GM10248 (cell line): ENCODE measurements around the gene CLDN4.
"Not testable (repeated sequence)": the region's sequence is repeated elsewhere in the genome, so short reads cannot be mapped to it uniquely, and the experiment has no call there.

Experiments used
- CTCF ChIA-PET: fragments of 300-600 bp; sonication (Branson Sonifier 250); formaldehyde crosslinking; extraction: SDS; loops from one replicate; lab custom pipeline; 2021; ENCODE audit warnings: antibody characterized with exemption; lab: Yijun Ruan, JAX
- POLR2A ChIA-PET: fragments of 350-650 bp; sonication (Branson Sonifier 250); formaldehyde crosslinking; extraction: SDS; loops from one replicate; lab custom pipeline; 2020; ENCODE audit warnings: antibody characterized with exemption; lab: Yijun Ruan, JAX
- DNase-seq: peaks from one replicate; pipeline ENCODE4 v3.0.0; 2012; ENCODE audit errors: extremely low spot score
- TF ChIP-seq, protein P1 (sequence below): IDR thresholded peaks from 2 replicates; pipeline ENCODE4 v1.5.1; 2012; ENCODE audit warnings: mild to moderate bottlenecking, low read depth; ENCODE audit errors: extremely low read depth, missing control alignments, control extremely low read depth

CLDN4 gene

DNA sequence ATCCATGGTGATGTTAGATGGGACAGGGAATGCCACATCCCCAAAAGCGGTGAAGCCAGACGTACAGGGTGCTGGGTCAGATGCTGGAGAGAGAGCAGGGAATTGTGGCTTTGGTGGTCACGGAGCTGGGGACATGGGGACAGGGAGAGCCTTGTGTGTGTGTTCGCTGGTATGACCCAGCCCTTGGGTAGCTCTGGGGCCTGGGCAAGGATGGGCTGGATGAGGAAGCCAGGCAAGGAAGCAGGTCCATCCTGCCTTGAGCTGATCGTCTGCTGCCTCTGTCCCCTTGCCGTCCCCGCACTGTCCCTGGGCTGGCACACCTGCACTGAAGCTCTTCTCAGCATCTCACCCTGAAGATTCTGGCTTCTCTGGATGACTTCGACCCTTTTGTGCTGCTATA lies 15.4 kb upstream of the CLDN4 start:
- POLR2A ChIA-PET = no interaction called here
- TF ChIP-seq, protein P1, sequence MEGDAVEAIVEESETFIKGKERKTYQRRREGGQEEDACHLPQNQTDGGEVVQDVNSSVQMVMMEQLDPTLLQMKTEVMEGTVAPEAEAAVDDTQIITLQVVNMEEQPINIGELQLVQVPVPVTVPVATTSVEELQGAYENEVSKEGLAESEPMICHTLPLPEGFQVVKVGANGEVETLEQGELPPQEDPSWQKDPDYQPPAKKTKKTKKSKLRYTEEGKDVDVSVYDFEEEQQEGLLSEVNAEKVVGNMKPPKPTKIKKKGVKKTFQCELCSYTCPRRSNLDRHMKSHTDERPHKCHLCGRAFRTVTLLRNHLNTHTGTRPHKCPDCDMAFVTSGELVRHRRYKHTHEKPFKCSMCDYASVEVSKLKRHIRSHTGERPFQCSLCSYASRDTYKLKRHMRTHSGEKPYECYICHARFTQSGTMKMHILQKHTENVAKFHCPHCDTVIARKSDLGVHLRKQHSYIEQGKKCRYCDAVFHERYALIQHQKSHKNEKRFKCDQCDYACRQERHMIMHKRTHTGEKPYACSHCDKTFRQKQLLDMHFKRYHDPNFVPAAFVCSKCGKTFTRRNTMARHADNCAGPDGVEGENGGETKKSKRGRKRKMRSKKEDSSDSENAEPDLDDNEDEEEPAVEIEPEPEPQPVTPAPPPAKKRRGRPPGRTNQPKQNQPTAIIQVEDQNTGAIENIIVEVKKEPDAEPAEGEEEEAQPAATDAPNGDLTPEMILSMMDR = no peak
- DNase-seq = no peak
- CTCF ChIA-PET = interaction anchor here (1.3 to 3.5 kb wide), 5 partner anchors 8 to 212 kb away, joined by 3 to 12 read pairs (median 6); no protein-coding TSS in a partner anchor

DNA sequence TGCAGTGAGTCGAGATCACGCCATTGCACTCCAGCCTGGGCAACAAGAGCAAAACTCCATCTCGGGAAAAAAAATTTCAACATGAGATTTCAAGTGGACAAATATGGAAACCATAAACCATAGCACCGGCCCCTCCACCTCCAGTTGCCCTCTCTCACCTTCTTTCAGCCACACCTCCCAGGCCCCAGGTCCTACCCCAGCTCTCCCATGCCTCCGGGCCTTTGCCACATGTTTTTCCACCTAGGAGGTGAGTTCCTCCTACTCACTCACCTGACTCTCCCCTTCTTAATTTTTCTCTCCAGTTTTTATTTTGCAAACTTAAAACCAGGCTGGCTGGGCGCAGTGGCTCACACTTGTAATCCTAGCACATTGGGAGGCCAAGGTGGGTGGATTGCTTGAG lies 13.7 kb upstream of the CLDN4 start:
- ChIA-PET CTCF (interaction anchor here (3.5 kb wide), 1 partner anchor 10 kb away, joined by 12 read pairs; no protein-coding TSS in a partner anchor), POLR2A (no interaction called here)
- TF ChIP-seq, protein P1 = no peak
- DNase-seq = no peak

DNA sequence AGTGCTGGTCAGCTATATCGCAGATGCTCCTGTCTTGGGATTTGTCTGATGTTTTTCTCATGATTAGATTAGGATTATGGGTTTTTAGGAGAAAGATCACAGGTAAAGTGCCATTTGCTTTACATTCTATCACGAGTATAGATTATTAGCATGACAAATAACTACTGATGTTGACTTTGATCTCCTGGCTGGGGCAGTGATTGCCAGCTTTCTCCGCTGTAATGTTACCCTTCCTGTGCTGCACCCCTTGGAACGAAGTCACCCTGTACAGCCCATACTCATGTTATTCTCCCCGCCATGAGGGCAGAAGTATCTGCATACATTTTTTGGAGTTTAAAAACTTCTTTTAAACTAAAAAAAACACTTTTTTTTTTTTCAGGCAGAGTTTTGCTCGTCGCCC lies 10.8 kb upstream of the CLDN4 start:
- ChIA-PET POLR2A (no interaction called here), CTCF (no interaction called here)

DNA sequence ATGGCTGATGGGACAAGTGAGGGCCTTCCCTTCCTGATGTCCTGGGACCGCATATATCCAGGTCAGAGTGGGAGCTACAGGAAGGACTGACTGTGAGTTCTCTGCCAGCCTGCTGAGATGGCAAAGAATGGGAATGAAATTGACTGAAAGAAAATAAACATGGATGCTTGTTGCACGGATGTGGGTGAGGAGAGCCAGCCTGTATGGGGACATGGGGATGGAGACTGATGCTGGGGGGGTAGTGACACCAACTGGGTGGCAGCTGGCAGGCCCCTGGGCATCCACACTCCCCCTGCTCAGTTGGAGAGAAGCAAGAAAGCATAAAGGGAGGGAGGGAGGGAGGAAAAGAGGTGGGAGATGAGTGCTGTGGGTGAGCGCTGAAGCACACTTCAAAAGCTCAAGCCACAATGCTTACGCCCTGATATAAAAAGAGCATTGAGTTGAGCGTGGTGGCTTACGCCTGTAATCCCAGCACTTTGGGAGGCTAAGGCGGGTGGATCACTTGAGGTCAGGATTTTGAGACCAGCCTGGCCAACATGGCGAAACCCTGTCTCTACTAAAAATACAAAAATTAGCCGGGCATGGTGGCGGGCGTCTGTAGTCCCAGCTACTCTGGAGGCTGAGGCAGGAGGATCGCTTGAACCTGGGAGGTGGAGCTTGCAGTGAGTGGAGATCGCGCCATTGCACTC lies 9.1 kb upstream of the CLDN4 start:
- DNase-seq = peak; percentile 2
- POLR2A ChIA-PET, CTCF ChIA-PET: not testable (repeated sequence)

More for the DNA sequence above, 10.8 kb upstream of the CLDN4 start:
- TF ChIP-seq, protein P1 = no peak
- DNase-seq = no peak

DNA sequence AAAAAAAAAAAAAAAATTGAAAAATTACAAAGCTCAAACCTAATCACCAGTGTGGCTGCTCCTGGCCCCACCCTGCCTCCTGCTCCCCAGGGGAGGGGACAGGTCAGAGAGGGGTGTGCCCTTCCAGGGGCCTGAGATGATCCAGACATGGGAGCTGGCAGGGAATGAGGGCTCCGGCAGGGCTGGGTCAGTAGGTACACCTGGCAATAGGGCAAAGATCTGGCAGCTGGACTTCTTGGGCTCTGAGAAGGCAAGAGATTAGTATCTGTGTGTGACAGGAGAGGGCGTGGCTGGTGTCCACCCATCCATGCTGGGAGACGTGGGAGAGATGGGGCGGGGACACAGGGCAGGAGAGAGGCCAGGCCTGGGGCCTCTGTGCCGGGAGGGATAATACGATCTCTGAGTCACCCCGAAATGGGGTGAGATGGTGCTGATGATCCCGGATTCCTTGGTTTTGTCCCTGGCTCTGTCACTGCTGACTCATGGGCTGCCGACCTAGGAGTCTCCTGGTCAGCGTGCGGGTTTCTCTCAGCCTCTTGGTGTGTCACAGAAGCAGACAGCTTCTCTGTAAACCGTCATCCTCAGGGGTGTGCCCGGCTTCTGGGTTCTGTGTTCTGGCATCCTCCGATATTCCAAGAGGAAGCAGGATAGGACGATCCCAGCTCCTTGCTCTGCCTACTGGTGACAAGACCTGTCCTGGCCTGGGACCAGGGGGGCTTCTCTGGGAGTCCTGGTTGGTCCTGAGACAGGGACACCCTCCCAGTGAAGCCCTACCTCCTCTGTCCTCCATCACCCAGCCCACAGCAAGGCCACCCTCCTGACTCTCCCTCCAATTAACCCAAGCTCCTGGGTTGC lies 8.2 kb upstream of the CLDN4 start:
- no peak for DNase-seq
- ChIA-PET CTCF (interaction anchor here (0.9 to 1.5 kb wide), 4 partner anchors 8 to 34 kb away, joined by 3 to 8 read pairs (median 6); no protein-coding TSS in a partner anchor), POLR2A (no interaction called here)
- TF ChIP-seq, protein P1 = no peak

DNA sequence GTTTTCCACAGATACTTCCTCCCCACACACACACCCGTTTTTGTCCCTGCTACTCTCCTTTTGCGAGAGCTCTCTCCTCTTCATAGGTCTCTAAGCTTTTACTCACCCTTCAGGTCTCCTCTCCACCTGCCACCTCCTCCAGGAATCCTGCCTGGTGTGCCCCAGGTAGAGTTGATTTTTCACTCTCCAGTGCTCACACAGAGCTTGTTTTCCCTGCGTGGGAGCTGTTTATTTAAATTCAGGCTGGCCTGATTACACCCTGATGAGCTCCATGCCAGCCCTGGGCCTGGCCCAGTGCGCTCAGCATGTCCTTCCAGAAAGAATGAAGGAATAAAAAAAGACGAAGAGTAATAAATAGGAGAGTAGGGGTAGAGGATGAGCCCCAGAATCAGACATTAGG lies 7.5 kb upstream of the CLDN4 start:
- TF ChIP-seq, protein P1 = no peak
- ChIA-PET CTCF (interaction anchor here (0.9 to 1.5 kb wide), 4 partner anchors 9 to 33 kb away, joined by 3 to 8 read pairs (median 6); no protein-coding TSS in a partner anchor), POLR2A (no interaction called here)
- DNase-seq = peak; percentile 2
